NCI-H2029 (cell line): ENCODE measurements around the gene PRPF4.
"Not testable (repeated sequence)": the region's sequence is repeated elsewhere in the genome, so short reads cannot be mapped to it uniquely, and the experiment has no call there.

Experiments used
- DNase-seq: peaks from one replicate; lab custom pipeline; 2025; lab: John Stamatoyannopoulos, UW

The PRPF4 gene

DNA sequence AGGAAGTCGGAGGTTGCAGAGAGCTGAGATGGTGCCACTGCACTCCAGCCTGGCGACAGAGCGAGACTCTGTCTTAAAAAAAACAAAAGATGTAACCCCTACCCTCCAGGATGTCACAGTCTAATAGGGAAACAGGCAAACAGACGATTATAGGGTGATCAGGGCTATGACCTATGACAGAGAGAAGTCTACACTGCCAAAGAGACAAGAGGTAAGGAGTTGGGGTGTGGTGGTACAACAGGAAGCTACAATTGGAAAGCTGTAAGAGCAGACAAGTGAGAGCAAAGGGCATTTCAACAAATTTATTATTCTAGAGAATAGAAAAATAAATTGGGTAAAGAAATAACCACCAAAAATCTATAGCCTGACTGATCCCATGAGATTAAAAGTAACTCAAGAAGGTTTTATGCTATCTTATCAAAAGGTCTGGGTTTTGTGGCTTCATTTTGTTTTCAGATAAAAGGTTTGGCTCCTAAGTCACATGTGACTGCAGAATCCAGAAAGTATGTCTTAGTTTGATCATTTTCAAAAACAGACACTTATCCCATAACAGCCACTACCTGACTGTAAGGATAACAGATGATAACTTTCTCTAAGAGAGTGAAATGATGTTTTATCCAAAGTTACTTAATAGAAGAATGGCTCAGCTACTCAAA, 7.4 kb upstream of the PRPF4 start:
- DNase-seq = no peak

GRCh38 chr9:113269355-113269754, 6.1 kb upstream of the PRPF4 start:
- no peak for DNase-seq

- no peak for DNase-seq
Measured at GRCh38 chr9:113269871-113270270, 5.6 kb upstream of the PRPF4 start.

- DNase-seq = peak; percentile 51
Measured at GRCh38 chr9:113274474-113275156, 843 bp upstream of the PRPF4 start.

GRCh38 chr9:113278840-113279239, 3.4 kb downstream of the PRPF4 start:
- DNase-seq = no peak

DNA sequence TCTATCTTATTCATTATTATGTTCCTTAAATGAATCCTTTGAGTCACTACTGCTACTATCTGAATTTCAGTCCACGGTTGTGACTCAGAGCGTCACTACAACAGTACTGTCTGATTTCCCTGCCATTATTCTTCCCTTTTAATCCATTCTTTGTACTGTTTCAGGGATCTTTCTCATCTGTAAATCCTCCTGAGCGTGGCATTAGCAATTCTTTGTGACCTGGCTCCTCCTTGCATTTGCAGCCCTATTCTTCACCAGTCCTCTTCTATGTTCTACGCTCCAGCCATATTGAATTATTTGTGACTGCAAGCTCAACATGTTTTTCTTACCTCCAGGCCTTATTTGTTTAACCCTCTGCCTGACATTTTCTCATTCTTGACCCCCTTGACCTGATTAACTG, 5.9 kb downstream of the PRPF4 start:
- no peak for DNase-seq

DNA sequence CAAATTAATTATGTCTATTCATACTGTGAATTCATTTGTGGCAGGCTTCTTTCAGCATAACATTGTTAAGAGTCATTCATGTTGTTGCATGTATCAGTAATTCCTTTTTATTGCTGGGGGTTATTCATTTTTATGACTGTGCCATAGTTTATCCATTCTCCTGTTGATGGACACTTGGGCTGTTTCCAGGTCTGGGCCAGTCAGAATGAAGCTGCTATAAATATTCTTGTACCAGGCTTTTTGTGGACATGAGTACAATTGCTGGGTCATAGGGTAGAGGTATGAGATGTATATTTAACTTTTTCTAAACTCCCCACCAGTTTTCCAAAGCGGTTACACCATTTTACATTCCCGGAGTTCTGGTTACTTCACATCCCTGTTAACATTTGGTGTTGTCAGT, 13.6 kb downstream of the PRPF4 start:
- DNase-seq = no peak

DNA sequence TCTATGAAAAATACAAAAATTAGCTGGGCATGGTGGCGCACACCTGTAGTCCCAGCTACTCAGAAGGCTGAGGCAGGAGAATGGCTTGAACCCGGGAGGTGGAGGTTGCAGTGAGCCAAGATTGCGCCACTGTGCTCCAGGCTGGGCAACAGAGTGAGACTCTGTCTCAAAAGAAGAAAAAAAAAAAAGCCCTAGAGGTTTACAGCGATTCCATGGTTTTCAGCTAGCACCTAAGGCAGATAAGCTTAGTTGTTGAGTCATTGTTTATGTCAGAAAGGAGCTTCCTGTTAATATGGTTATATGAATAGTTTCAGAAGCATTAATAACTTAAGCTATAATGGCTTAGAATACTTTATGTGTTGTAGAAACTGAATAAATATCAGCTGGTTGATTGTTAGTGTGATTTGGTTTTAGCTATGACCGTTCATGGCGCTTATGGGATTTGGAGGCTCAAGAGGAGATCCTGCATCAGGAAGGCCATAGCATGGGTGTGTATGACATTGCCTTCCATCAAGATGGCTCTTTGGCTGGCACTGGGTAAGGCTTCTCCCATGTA, 14.7 kb downstream of the PRPF4 start:
- DNase-seq = no peak

- no peak for DNase-seq
Measured at GRCh38 chr9:113293285-113293878, 17.9 kb downstream of the PRPF4 start.

DNA sequence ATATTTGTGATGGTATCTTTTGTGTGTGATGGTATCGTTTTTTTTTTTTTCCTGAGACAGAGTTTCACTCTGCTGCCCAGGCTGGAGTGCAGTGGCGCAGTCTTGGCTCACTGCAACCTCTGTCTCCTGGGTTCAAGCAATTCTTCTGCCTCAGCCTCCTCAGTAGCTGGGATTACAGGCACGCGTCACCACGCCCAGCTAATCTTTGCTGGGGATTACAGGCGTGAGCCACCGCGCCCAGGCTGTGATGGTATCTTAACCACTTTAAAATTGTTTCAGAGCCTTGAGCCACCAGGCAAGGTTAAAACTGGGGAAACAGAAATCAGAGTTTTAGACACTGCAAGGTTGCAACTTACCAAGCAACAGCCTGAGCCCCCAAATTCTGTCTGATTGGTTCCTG, 20.8 kb downstream of the PRPF4 start:
- DNase-seq = not testable (repeated sequence)

GRCh38 chr9:113296796-113297558, 21.5 kb downstream of the PRPF4 start:
- DNase-seq = peak; percentile 18

- no peak for DNase-seq
Measured at GRCh38 chr9:113298311-113298710, 22.9 kb downstream of the PRPF4 start.

- peak; percentile 93 for DNase-seq
Measured at GRCh38 chr9:113298924-113299770, 23.7 kb downstream of the PRPF4 start.

- DNase-seq = peak; percentile 94
Measured at GRCh38 chr9:113299800-113300292, 24.4 kb downstream of the PRPF4 start.

DNA sequence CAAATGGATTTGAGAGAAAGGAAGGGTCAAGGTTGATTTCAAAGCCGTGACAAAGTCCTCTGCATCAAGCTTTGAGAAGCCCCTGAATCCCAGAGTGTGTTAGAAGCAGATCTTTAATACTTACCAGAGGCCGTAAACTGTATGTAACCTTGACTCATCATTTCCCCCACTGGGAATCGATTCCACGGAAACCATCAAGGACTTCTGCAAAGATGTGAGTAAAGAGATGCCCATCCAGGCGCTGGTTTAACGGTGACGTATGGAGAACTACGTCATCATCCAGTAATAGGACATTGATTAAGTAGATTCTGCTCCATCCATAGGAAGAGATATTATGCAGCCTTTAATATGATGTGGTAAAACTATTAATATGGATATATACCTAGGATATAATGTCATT, 26.1 kb downstream of the PRPF4 start:
- no peak for DNase-seq

DNA sequence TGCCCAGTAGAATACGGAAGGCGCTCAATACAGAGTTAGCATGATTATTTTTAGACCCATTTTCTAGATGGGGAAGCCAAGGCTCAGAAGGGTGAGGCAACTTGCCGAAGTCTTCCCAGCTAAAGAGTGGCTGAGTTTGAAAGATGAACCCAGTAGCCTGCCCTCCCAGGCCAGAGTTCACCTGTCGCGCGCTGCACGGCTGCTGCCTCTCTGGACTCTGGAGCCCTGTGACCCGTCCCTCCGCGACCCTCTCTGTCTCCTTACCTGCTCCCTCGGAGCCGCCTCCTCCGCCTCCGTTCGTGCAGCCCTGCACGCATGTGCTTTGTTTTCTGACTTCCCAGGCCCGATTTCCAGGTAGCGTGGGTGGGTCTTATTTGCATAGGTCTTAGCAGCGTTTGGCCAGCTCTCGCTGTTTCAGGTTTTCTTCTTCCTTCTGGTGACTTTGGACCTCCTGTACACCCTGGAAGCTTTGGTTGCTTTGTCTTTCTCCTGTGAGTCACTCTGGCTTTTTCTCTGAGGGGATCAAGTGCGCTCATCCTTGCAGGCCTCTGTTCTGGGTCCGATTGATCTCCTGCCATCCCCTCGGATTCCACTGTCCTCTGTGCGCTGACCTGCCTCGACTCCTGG, 27.4 kb downstream of the PRPF4 start, which contains the start of gene RNF183:
TSS of gene RNF183 (minus strand) at position 585 of the 627 bp plus-strand sequence. CDS start 5,192 bp downstream, outside the sequence.
- no peak for DNase-seq

DNA sequence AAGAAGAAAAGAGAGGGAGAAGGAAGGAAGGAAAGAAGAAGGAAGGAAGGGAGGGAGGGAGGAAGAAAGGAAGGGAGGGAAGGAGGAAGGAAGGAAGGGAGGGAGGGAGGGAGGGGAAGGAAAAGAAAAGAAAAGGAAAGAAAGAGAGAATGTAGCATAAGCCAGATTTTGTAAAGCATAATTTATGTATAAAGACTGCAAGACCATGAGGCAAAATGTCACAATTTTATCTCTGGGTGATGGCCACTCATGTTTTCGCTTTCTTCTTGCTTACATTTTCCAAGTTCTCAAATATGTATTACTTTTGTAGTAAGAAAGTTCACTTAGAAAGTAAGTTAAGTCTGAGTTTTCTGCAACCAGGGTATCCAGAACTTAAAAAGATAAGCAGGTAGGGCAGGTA, 31.1 kb downstream of the PRPF4 start:
- no peak for DNase-seq

GRCh38 chr9:113307396-113307975, 32.0 kb downstream of the PRPF4 start:
- no peak for DNase-seq

GRCh38 chr9:113309204-113309813, 33.9 kb downstream of the PRPF4 start:
- DNase-seq = peak; percentile 13

GRCh38 chr9:113310538-113310937, 35.1 kb downstream of the PRPF4 start:
- DNase-seq = no peak
